RWPE2 (cell line): ENCODE data around the gene KCNA2.

Experiments used
- ATAC-seq: fragments of 200-7000 bp; cut with Tn5 transposase; 3 replicates; pipeline ENCODE4 v1.9.1; 2021; ENCODE audit warnings: low read depth
- DNase-seq: peaks from one replicate; pipeline ENCODE4 v3.0.0-alpha.2; 2020; ENCODE audit warnings: low spot score
- H3K27ac ChIP-seq: fragments of 450-650 bp; 2 replicates; pipeline ENCODE4 v1.5.1; 2017; ENCODE audit warnings: mild to moderate bottlenecking; ENCODE audit not compliant: poor library complexity, severe bottlenecking
- H3K27me3 ChIP-seq: fragments of 250-450 bp; sonication (Bioruptor Pico); 2 replicates; pipeline ENCODE4 v1.5.1; 2021; ENCODE audit warnings: mild to moderate bottlenecking, moderate library complexity; ENCODE audit not compliant: insufficient read depth, poor library complexity, severe bottlenecking
- H3K36me3 ChIP-seq: fragments of 250-450 bp; sonication (Bioruptor Pico); 2 replicates; pipeline ENCODE4 v1.5.1; 2020; ENCODE audit warnings: low read depth, mild to moderate bottlenecking, moderate library complexity
- H3K4me1 ChIP-seq: fragments of 250-450 bp; sonication (Bioruptor Pico); 2 replicates; pipeline ENCODE4 v1.5.1; 2021; ENCODE audit warnings: mild to moderate bottlenecking, moderate library complexity; ENCODE audit not compliant: insufficient read depth, poor library complexity, severe bottlenecking
- H3K4me3 ChIP-seq: fragments of 250-450 bp; sonication (Bioruptor Pico); 2 replicates; pipeline ENCODE4 v1.5.1; 2021; ENCODE audit warnings: mild to moderate bottlenecking, moderate library complexity; ENCODE audit not compliant: severe bottlenecking
- H3K9me3 ChIP-seq: fragments of 250-450 bp; sonication (Bioruptor Pico); 2 replicates; pipeline ENCODE4 v1.5.1; 2021; ENCODE audit warnings: mild to moderate bottlenecking, moderate library complexity; ENCODE audit not compliant: severe bottlenecking
- CTCF ChIP-seq: fragments of 450-650 bp; IDR thresholded peaks from one replicate; pipeline ENCODE4 v1.5.1; 2017; ENCODE audit warnings: mild to moderate bottlenecking, moderate library complexity; ENCODE audit not compliant: poor library complexity, severe bottlenecking

KCNA2 gene

DNA sequence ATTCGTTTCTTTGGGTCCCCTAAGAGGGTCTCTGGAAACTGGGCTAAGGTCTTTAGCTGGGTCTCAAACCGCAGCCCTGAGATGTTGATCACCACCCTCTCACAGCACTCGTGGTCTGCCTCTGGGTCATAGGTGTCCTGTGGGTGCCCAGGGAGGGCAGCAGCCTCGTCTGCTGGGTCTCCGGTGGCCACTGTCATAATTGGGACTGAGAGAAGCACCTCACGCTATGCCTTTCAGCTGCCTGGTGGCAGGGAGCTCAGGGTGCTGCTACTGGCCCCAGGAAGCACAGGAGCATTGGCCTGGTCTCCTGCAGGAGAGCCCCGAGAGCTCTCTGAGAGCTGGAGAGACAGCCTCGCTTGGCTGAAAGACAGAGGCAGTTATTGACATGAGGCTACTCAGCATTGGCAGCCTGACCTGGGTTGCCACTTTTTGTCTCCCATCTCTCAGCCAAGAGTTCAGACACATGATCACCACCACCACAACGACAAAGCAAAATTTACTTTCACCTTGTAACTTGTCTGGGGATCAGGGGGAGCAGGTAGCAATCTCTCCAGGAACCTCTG lies 1.5 kb downstream of the KCNA2 start:
- no peaks in the 10 kb centered on the region for H3K4me1 ChIP-seq
- no peak for ATAC-seq
- peak; percentile 25 for DNase-seq

GRCh38 chr1:110603058-110603457 lies 3.1 kb downstream of the KCNA2 start:
- DNase-seq (no peak), ATAC-seq (no peak)
- Histone ChIP-seq H3K27ac (no peak overlapping the region), H3K4me3 (no peak overlapping the region), H3K9me3 (no peaks in the 10 kb centered on the region), H3K36me3 (no peaks in the 10 kb centered on the region), H3K27me3 (peaks cover 41% of the 10 kb centered on the region), H3K4me1 (no peaks in the 10 kb centered on the region)
- TF ChIP-seq CTCF: no peak

More for the DNA sequence above, 1.5 kb downstream of the KCNA2 start:
- no peaks in the 10 kb centered on the region for H3K36me3 ChIP-seq
- no peaks in the 10 kb centered on the region for H3K9me3 ChIP-seq
- no peak overlapping the region for H3K4me3 ChIP-seq
- peaks cover 57% of the 10 kb centered on the region for H3K27me3 ChIP-seq
- H3K27ac ChIP-seq: no peak overlapping the region
- no peak for TF ChIP-seq CTCF

DNA sequence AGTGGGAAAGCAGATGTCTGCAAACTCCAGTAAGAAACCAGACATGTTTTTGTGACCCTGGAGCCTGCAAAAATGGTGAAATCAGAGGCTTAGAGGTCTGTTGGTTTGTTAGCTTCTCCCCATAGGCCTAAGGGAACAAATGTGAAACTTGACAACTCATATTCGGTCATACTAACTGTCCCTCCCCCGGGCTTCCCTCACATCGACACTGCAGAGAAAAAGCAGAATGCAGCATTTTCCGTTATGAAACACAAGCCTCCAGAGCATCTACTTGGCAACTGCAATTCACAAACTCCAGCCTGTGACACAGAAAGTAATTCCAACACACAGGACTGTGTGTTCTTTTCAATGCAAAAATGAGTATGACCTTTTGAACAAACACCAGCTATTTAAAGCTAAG lies 3.7 kb downstream of the KCNA2 start:
- Histone ChIP-seq H3K4me1 (no peaks in the 10 kb centered on the region), H3K4me3 (no peak overlapping the region), H3K27me3 (peaks cover 35% of the 10 kb centered on the region), H3K36me3 (no peaks in the 10 kb centered on the region), H3K9me3 (no peaks in the 10 kb centered on the region), H3K27ac (no peak overlapping the region)
- ATAC-seq (no peak), DNase-seq (no peak)
- no peak for TF ChIP-seq CTCF

- H3K27me3 ChIP-seq: peaks cover 25% of the 10 kb centered on the region
Measured at GRCh38 chr1:110601332-110601731, 4.8 kb downstream of the KCNA2 start.

More at GRCh38 chr1:110601332-110601731, 4.8 kb downstream of the KCNA2 start:
- no peaks in the 10 kb centered on the region for H3K9me3 ChIP-seq
- H3K36me3 ChIP-seq: no peaks in the 10 kb centered on the region
- ATAC-seq: no peak
- H3K27ac ChIP-seq: no peak overlapping the region
- H3K4me1 ChIP-seq: no peaks in the 10 kb centered on the region
- H3K4me3 ChIP-seq: no peak overlapping the region
- no peak for TF ChIP-seq CTCF
- DNase-seq: no peak
